H9 (cell line): ENCODE data around the gene ATG7. TPM values are rescaled to one million over a fixed set of nuclear protein-coding genes. Genes with fewer than 3 reads are reported as not detected.
A peak's percentile ranks its signal among the peaks of the same experiment; 100 is the strongest.
"Not testable (repeated sequence)": the region's sequence is repeated elsewhere in the genome, so short reads cannot be mapped to it uniquely, and the experiment has no call there.

Experiments used
- DNase-seq: peaks from one replicate; pipeline ENCODE4 v3.0.0-alpha.2; 2017
- H2AFZ ChIP-seq: one replicate; pipeline ENCODE4 v1.6.1; 2013; ENCODE audit warnings: mild to moderate bottlenecking, low read length, control low read depth, moderate library complexity
- H2AK5ac ChIP-seq: 2 replicates; pipeline ENCODE4 v1.6.1; 2013; ENCODE audit warnings: low read length, control low read depth, mixed read lengths; ENCODE audit not compliant: insufficient read length
- H2BK120ac ChIP-seq: one replicate; pipeline ENCODE4 v1.6.1; 2013; ENCODE audit warnings: low read depth, mild to moderate bottlenecking, low read length, control low read depth, inconsistent platforms; ENCODE audit not compliant: poor library complexity, severe bottlenecking
- H2BK12ac ChIP-seq: 2 replicates; pipeline ENCODE4 v1.6.1; 2013; ENCODE audit warnings: low read length, control low read depth, mixed read lengths, low read depth; ENCODE audit not compliant: insufficient read length
- H2BK15ac ChIP-seq: 2 replicates; pipeline ENCODE4 v1.6.1; 2013; ENCODE audit warnings: low read depth, low read length, control low read depth
- H2BK20ac ChIP-seq: one replicate; pipeline ENCODE4 v1.6.1; 2013; ENCODE audit warnings: low read depth, mild to moderate bottlenecking, low read length, control low read depth, inconsistent platforms; ENCODE audit not compliant: poor library complexity, severe bottlenecking
- H2BK5ac ChIP-seq: 2 replicates; pipeline ENCODE4 v1.6.1; 2013; ENCODE audit warnings: low read length, control low read depth, mixed read lengths; ENCODE audit not compliant: insufficient read length
- H3K14ac ChIP-seq: 2 replicates; pipeline ENCODE4 v1.6.1; 2013; ENCODE audit warnings: low read length, control low read depth; ENCODE audit not compliant: insufficient read depth
- H3K18ac ChIP-seq: 2 replicates; pipeline ENCODE4 v1.6.1; 2013; ENCODE audit warnings: low read depth, mild to moderate bottlenecking, mixed read lengths, low read length, control low read depth; ENCODE audit not compliant: insufficient read length
- H3K23ac ChIP-seq: 2 replicates; pipeline ENCODE4 v1.6.1; 2013; ENCODE audit warnings: low read length, control low read depth, mixed read lengths, low read depth; ENCODE audit not compliant: insufficient read length
- H3K23me2 ChIP-seq: 2 replicates; pipeline ENCODE4 v1.6.1; 2013; ENCODE audit warnings: low read depth, mild to moderate bottlenecking, mixed read lengths, low read length, control low read depth; ENCODE audit not compliant: insufficient read length, poor library complexity, severe bottlenecking
- H3K27ac ChIP-seq: 2 replicates; pipeline ENCODE4 v1.5.1; 2013; ENCODE audit warnings: low read length, control low read depth, mixed read lengths, low read depth; ENCODE audit not compliant: insufficient read length
- H3K27me3 ChIP-seq: 2 replicates; pipeline ENCODE4 v1.6.1; 2013; ENCODE audit warnings: low read length, control low read depth, inconsistent platforms; ENCODE audit not compliant: insufficient read depth
- H3K4ac ChIP-seq: 2 replicates; pipeline ENCODE4 v1.6.1; 2013; ENCODE audit warnings: low read depth, mild to moderate bottlenecking, control low read depth, inconsistent platforms, low read length, moderate library complexity
- H3K4me1 ChIP-seq: 2 replicates; pipeline ENCODE4 v1.6.1; 2013; ENCODE audit warnings: low read length, control low read depth, inconsistent platforms; ENCODE audit not compliant: insufficient read depth
- H3K4me2 ChIP-seq: 2 replicates; pipeline ENCODE4 v1.6.1; 2013; ENCODE audit warnings: low read length, control low read depth, mixed read lengths; ENCODE audit not compliant: insufficient read length, insufficient read depth
- H3K56ac ChIP-seq: 2 replicates; pipeline ENCODE4 v1.6.1; 2013; ENCODE audit warnings: low read depth, mild to moderate bottlenecking, mixed read lengths, low read length, control low read depth; ENCODE audit not compliant: insufficient read length
- H3K79me1 ChIP-seq: 2 replicates; pipeline ENCODE4 v1.6.1; 2013; ENCODE audit warnings: low read depth, mild to moderate bottlenecking, moderate library complexity, low read length, control low read depth, inconsistent platforms; ENCODE audit not compliant: insufficient read depth, poor library complexity, severe bottlenecking
- H3K79me2 ChIP-seq: 2 replicates; pipeline ENCODE4 v1.6.1; 2013; ENCODE audit warnings: low read length, control low read depth, inconsistent platforms; ENCODE audit not compliant: insufficient read depth
- H3K9ac ChIP-seq: 2 replicates; pipeline ENCODE4 v1.6.1; 2013; ENCODE audit warnings: low read length, control low read depth, mixed read lengths; ENCODE audit not compliant: insufficient read length; ENCODE audit errors: extremely low read depth
- H3K9me3 ChIP-seq: one replicate; pipeline ENCODE4 v1.6.1; 2013; ENCODE audit warnings: low read depth, low read length, inconsistent platforms; ENCODE audit not compliant: control insufficient read depth
- H3T11ph ChIP-seq: one replicate; pipeline ENCODE4 v1.6.1; 2013; ENCODE audit warnings: mild to moderate bottlenecking, low read length, control low read depth, inconsistent platforms
- H4K20me1 ChIP-seq: one replicate; pipeline ENCODE4 v1.6.1; 2013; ENCODE audit not compliant: control insufficient read depth, insufficient read length, insufficient read depth
- H4K5ac ChIP-seq: 2 replicates; pipeline ENCODE4 v1.6.1; 2013; ENCODE audit warnings: low read depth, mild to moderate bottlenecking, mixed read lengths, low read length, control low read depth; ENCODE audit not compliant: insufficient read length
- H4K8ac ChIP-seq: replicated peaks from 2 replicates; pipeline ENCODE4 v1.6.1; 2013; ENCODE audit warnings: low read length, control low read depth, mixed read lengths, low read depth; ENCODE audit not compliant: insufficient read length
- H4K91ac ChIP-seq: 2 replicates; pipeline ENCODE4 v1.6.1; 2013; ENCODE audit warnings: low read depth, mild to moderate bottlenecking, moderate library complexity, mixed read lengths, low read length, control low read depth; ENCODE audit not compliant: insufficient read length
- H3K27ac Mint-ChIP-seq, 3 experiments: 2 replicates in 2 of 3; 3 replicates in 1 of 3; pipeline ENCODE4 v1.8.0; 2020 to 2021; ENCODE audit warnings: mixed read lengths in 3 of 3, mild to moderate bottlenecking in 1 of 3, moderate library complexity in 1 of 3
- H3K27me3 Mint-ChIP-seq: 2 replicates; pipeline ENCODE4 v1.8.0; 2021; ENCODE audit warnings: low read depth, mild to moderate bottlenecking, moderate library complexity, mixed read lengths
- H3K36me3 Mint-ChIP-seq, 3 experiments: 2 replicates in 2 of 3; 3 replicates in 1 of 3; pipeline ENCODE4 v1.8.0; 2020 to 2021; ENCODE audit warnings: low read depth in 3 of 3, mixed read lengths in 3 of 3; ENCODE audit not compliant: insufficient read depth in 1 of 3
- H3K4me1 Mint-ChIP-seq, 2 experiments: 2 replicates each; pipeline ENCODE4 v1.8.0; 2020; ENCODE audit warnings: mixed read lengths in 2 of 2
- H3K4me3 Mint-ChIP-seq, 2 experiments: 2 replicates in 1 of 2; 3 replicates in 1 of 2; pipeline ENCODE4 v1.8.0; 2020 to 2021; ENCODE audit warnings: mild to moderate bottlenecking in 2 of 2, mixed read lengths in 2 of 2, moderate library complexity in 1 of 2
- H3K9me3 Mint-ChIP-seq, 2 experiments: 2 replicates in 1 of 2; 3 replicates in 1 of 2; pipeline ENCODE4 v1.8.0; 2020; ENCODE audit warnings: mild to moderate bottlenecking in 2 of 2, mixed read lengths in 2 of 2, moderate library complexity in 1 of 2
- WGBS: extraction: QIAGEN DNeasy Blood & Tissue Kit; methylation state at CpG from one replicate; pipeline ENCODE4 v1.1.7; 2013; ENCODE audit warnings: missing lambda C conversion rate, low lambda C conversion rate, mixed read lengths; ENCODE audit not compliant: insufficient read length; ENCODE audit errors: extremely low coverage; 5-methylcytosine and 5-hydroxymethylcytosine counted together
- total RNA-seq: library from RNA; stranded (reverse); gene quantifications from 2 replicates; pipeline ENCODE4 v1.2.1, GENCODE V29; 2021
- TF ChIP-seq, protein P1 (sequence below): fragments of 200-600 bp; sonication (generic); conservative IDR thresholded peaks from 3 replicates; pipeline ENCODE4 v1.8.0; 2021; ENCODE audit warnings: antibody characterized with exemption, mild to moderate bottlenecking

The ATG7 gene
- total RNA-seq, 1 experiment from 2014 or later, result 17.9 TPM

DNA sequence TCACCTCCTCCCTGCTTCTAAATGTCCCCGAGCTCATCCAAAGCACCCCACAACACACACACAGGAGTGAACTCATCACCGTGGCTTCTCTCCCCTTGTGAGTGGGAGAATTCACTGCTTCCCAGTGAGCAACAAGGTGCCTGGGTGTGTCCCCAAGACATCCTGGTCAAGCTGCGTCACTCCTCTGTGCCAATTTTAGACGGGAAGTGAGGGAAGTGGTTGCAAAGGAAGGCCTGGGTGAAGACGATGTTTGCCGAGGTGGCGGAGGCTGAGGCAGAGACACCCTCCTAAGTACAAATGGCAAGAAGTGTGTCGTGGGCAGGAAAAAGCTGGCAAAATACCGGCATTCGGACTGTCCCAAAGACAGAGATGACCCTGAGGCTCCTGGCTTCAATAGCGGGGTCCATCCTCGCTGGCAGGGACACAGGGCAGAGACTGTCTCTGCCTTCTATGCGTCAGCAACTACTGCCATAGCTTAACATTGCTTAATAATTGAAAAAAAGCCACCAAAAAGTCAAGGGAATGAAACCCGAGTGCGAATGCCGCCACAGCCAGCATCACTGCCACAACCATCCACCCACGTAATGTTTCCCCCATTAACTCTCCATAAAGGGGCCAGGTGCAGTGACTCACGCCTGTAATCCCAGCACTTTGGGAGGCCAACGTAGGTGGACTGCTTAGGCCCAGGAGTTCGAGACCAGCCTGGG lies 298.7 kb downstream of the ATG7 start:
- Mint-ChIP-seq H3K27ac (peak overlapping the region in 1 of 3 experiments; percentile 78; a peak in 2 of 7 replicates), H3K4me1 (peaks cover 0 to 7% of the 10 kb centered on the region in 2 experiments; a peak in 3 of 4 replicates), H3K36me3 (peaks cover 2 to 27% (median 8%) of the 10 kb centered on the region in 3 experiments; a peak in 5 of 7 replicates), H3K4me3 (no peak overlapping the region), H3K9me3 (no peaks in the 10 kb centered on the region), H3K27me3 (peaks cover 1% of the 10 kb centered on the region; the same call in 1 of the 2 replicates)
- Histone ChIP-seq H2BK5ac (no peak overlapping the region), H3K79me1 (peaks cover 3% of the 10 kb centered on the region), H4K8ac (no peak overlapping the region), H3K18ac (no peak overlapping the region), H2BK120ac (no peak overlapping the region), H4K91ac (no peak overlapping the region), H3K27me3 (no peaks in the 10 kb centered on the region), H3K4ac (no peak overlapping the region), H3K4me2 (no peak overlapping the region), H2BK20ac (no peak overlapping the region), H3K9ac (no peak overlapping the region), H3K14ac (no peak overlapping the region), H2BK12ac (no peak overlapping the region), H3K4me1 (no peaks in the 10 kb centered on the region), H3K23ac (no peak overlapping the region), H4K20me1 (no peaks in the 10 kb centered on the region), H3K27ac (no peak overlapping the region), H2AK5ac (no peak overlapping the region), H2AFZ (no peak overlapping the region), H3T11ph (no peak overlapping the region), H4K5ac (no peak overlapping the region), H2BK15ac (no peak overlapping the region), H3K56ac (no peak overlapping the region), H3K23me2 (no peaks in the 10 kb centered on the region), H3K79me2 (no peaks in the 10 kb centered on the region; the same call in 1 of the 2 replicates), H3K9me3 (no peaks in the 10 kb centered on the region)
- no CpG with 5 or more reads among the region's 20 CpGs for WGBS
- DNase-seq, result no peak
- TF ChIP-seq, protein P1, sequence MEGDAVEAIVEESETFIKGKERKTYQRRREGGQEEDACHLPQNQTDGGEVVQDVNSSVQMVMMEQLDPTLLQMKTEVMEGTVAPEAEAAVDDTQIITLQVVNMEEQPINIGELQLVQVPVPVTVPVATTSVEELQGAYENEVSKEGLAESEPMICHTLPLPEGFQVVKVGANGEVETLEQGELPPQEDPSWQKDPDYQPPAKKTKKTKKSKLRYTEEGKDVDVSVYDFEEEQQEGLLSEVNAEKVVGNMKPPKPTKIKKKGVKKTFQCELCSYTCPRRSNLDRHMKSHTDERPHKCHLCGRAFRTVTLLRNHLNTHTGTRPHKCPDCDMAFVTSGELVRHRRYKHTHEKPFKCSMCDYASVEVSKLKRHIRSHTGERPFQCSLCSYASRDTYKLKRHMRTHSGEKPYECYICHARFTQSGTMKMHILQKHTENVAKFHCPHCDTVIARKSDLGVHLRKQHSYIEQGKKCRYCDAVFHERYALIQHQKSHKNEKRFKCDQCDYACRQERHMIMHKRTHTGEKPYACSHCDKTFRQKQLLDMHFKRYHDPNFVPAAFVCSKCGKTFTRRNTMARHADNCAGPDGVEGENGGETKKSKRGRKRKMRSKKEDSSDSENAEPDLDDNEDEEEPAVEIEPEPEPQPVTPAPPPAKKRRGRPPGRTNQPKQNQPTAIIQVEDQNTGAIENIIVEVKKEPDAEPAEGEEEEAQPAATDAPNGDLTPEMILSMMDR, result no peak

DNA sequence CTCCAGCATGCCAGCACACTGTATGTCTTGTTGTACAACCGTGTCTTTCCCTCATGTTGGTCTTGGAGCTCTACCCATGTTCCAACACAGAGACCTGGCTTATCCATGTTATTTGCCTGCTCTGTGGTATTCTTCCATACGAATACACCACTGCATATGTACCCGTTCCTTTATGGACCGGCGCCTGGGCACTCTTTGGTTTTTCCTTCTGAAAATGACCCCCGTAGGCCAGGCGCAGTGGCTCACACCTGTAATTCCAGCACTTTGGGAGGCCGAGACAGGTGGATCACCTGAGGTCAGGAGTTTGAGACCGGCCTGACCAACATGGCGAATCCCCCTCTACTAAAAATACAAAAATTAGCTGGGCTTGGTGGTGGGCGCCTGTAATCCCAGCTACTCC lies 300.5 kb downstream of the ATG7 start:
- not testable (repeated sequence) for H4K5ac ChIP-seq, H2BK5ac ChIP-seq, H3K4ac ChIP-seq, H3K4me2 ChIP-seq, H3K27ac Mint-ChIP-seq, H3K9me3 ChIP-seq, H4K8ac ChIP-seq, H2AK5ac ChIP-seq, H3K9ac ChIP-seq, H3K56ac ChIP-seq, H2BK15ac ChIP-seq, H3K27me3 Mint-ChIP-seq, H3K27me3 ChIP-seq, H3K4me1 ChIP-seq, H4K20me1 ChIP-seq, H3K79me2 ChIP-seq, H4K91ac ChIP-seq, H2BK20ac ChIP-seq, H3K14ac ChIP-seq, H3K9me3 Mint-ChIP-seq, H3K23ac ChIP-seq, H3K18ac ChIP-seq, H3K27ac ChIP-seq, H2BK120ac ChIP-seq, H2BK12ac ChIP-seq, DNase-seq, H3K4me3 Mint-ChIP-seq, H3K23me2 ChIP-seq, H3T11ph ChIP-seq, H2AFZ ChIP-seq, H3K79me1 ChIP-seq
- Mint-ChIP-seq H3K4me1 (peaks cover 6 to 10% of the 10 kb centered on the region in 2 experiments), H3K36me3 (peaks cover 2 to 16% (median 3%) of the 10 kb centered on the region in 3 experiments; a peak in 5 of 7 replicates)
- WGBS, result no CpG with 5 or more reads among the region's 11 CpGs
